ENCODE data around the gene TM2D1.

GRCh38 chr1:61746813-61747212, 21.9 kb upstream of the TM2D1 start:
- TF ChIP-seq, protein P1, sequence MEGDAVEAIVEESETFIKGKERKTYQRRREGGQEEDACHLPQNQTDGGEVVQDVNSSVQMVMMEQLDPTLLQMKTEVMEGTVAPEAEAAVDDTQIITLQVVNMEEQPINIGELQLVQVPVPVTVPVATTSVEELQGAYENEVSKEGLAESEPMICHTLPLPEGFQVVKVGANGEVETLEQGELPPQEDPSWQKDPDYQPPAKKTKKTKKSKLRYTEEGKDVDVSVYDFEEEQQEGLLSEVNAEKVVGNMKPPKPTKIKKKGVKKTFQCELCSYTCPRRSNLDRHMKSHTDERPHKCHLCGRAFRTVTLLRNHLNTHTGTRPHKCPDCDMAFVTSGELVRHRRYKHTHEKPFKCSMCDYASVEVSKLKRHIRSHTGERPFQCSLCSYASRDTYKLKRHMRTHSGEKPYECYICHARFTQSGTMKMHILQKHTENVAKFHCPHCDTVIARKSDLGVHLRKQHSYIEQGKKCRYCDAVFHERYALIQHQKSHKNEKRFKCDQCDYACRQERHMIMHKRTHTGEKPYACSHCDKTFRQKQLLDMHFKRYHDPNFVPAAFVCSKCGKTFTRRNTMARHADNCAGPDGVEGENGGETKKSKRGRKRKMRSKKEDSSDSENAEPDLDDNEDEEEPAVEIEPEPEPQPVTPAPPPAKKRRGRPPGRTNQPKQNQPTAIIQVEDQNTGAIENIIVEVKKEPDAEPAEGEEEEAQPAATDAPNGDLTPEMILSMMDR (IDR thresholded peaks at IDR 0.05), result no peak
- TF ChIP-seq POLR2A (IDR thresholded peaks at IDR 0.05), result no peak
- TF ChIP-seq EP300 (IDR thresholded peaks at IDR 0.05), result no peak
